T-helper 17 cell (primary cell): ENCODE measurements around the gene CAV1. TPM values are rescaled to one million over a fixed set of nuclear protein-coding genes. Genes with fewer than 3 reads are reported as not detected.

Experiments used
- ATAC-seq: fragments of 150-1000 bp; cut with Tn5 transposase; 2 replicates; pipeline ENCODE4 v1.10.0; 2021; ENCODE audit warnings: mild to moderate bottlenecking, moderate library complexity
- DNase-seq, 3 donors: peaks; one replicate each; pipeline versions ENCODE4 v3.0.0 to v3.0.0-alpha.2; 2020 to 2021
- H3K9me3 ChIP-seq: one replicate; pipeline ENCODE4 v1.7.0; 2013; ENCODE audit warnings: low read length, mild to moderate bottlenecking; ENCODE audit not compliant: control insufficient read depth, poor library complexity, severe bottlenecking
- H3K27ac Mint-ChIP-seq: one replicate; pipeline ENCODE4 v1.8.0; 2022; ENCODE audit warnings: mild to moderate bottlenecking, moderate library complexity, mixed read lengths
- H3K27me3 Mint-ChIP-seq: one replicate; pipeline ENCODE4 v1.8.0; 2022; ENCODE audit warnings: mixed read lengths
- H3K36me3 Mint-ChIP-seq: one replicate; pipeline ENCODE4 v1.8.0; 2022; ENCODE audit warnings: low read depth, mixed read lengths
- H3K4me1 Mint-ChIP-seq: one replicate; pipeline ENCODE4 v1.8.0; 2022; ENCODE audit warnings: mild to moderate bottlenecking, mixed read lengths
- H3K4me3 Mint-ChIP-seq: one replicate; pipeline ENCODE4 v1.8.0; 2022; ENCODE audit warnings: mild to moderate bottlenecking, moderate library complexity, mixed read lengths
- total RNA-seq, 4 donors: library from RNA in 2 of 4; stranded (reverse) in 2 of 4; gene quantifications; one replicate each; pipeline ENCODE4 v1.2.3 and lab custom pipeline; 2022 to 2026

CAV1 gene
- total RNA-seq, 2 donors from 2014 or later, result 0.30 to 0.57 TPM

- Mint-ChIP-seq H3K4me1 (peaks cover 30% of the 10 kb centered on the region), H3K4me3 (no peak overlapping the region), H3K27me3 (peaks cover 38% of the 10 kb centered on the region), H3K36me3 (peaks cover 2% of the 10 kb centered on the region), H3K27ac (peak overlapping the region; percentile 16)
- ATAC-seq (peak; percentile 58), DNase-seq (no peak)
- H3K9me3 ChIP-seq, result no peaks in the 10 kb centered on the region
Measured at GRCh38 chr7:116588641-116589594, 64.1 kb downstream of the CAV1 start.

- DNase-seq (no peak), ATAC-seq (peak; percentile 44)
- H3K27me3 Mint-ChIP-seq, result peaks cover 54% of the 10 kb centered on the region
- H3K36me3 Mint-ChIP-seq, result peaks cover 6% of the 10 kb centered on the region
- H3K27ac Mint-ChIP-seq, result no peak overlapping the region
- H3K4me1 Mint-ChIP-seq, result peaks cover 24% of the 10 kb centered on the region
- no peaks in the 10 kb centered on the region for H3K9me3 ChIP-seq
- peak overlapping the region; percentile 83 for H3K4me3 Mint-ChIP-seq
Measured at GRCh38 chr7:116591202-116592040, 66.6 kb downstream of the CAV1 start.

DNA sequence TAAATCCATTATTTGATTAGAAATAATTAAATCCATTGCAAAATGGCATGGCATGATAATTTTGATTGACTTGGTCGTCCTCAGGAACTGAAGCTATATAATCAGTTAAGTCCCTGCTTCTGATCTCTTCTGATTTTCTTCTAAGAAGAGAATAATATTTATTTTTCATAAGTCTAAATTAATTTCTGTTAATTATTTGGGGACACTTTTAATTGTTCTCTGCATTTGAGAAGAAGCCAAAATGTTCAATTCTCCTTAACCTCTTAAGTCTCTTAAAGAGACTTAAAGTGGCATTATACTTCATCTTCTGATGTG lies 67.2 kb downstream of the CAV1 start:
- DNase-seq, result no peak
- peaks cover 22% of the 10 kb centered on the region for H3K4me1 Mint-ChIP-seq
- no peak overlapping the region for H3K27ac Mint-ChIP-seq
- H3K36me3 Mint-ChIP-seq, result peaks cover 6% of the 10 kb centered on the region
- ATAC-seq, result no peak
- H3K9me3 ChIP-seq, result no peaks in the 10 kb centered on the region
- peaks cover 58% of the 10 kb centered on the region for H3K27me3 Mint-ChIP-seq
- peak overlapping the region; percentile 79 for H3K4me3 Mint-ChIP-seq

DNA sequence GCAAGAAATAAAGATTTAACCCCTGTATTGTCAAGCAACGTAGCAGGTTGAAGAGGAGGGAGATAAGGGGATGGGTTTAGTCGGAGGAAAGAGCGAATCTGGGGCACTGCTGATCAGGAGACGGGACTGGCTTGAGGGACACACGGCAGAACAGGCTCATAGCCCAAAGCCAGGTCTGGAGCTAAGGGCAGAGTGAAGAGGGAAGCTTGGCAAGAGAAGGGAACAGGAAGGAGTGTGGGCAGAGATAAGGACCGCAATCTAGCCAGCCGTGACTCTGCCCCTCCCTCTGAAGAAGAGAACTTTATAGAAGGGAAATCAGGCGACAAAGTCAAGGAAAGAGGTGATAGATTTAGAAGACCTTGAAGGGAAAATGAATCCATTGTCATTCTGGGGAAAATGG lies 67.6 kb downstream of the CAV1 start:
- DNase-seq, result no peak
- Mint-ChIP-seq H3K4me1 (peaks cover 22% of the 10 kb centered on the region), H3K4me3 (peak overlapping the region; percentile 79), H3K36me3 (peaks cover 6% of the 10 kb centered on the region), H3K27me3 (peaks cover 61% of the 10 kb centered on the region), H3K27ac (no peak overlapping the region)
- no peaks in the 10 kb centered on the region for H3K9me3 ChIP-seq
- ATAC-seq, result no peak

DNA sequence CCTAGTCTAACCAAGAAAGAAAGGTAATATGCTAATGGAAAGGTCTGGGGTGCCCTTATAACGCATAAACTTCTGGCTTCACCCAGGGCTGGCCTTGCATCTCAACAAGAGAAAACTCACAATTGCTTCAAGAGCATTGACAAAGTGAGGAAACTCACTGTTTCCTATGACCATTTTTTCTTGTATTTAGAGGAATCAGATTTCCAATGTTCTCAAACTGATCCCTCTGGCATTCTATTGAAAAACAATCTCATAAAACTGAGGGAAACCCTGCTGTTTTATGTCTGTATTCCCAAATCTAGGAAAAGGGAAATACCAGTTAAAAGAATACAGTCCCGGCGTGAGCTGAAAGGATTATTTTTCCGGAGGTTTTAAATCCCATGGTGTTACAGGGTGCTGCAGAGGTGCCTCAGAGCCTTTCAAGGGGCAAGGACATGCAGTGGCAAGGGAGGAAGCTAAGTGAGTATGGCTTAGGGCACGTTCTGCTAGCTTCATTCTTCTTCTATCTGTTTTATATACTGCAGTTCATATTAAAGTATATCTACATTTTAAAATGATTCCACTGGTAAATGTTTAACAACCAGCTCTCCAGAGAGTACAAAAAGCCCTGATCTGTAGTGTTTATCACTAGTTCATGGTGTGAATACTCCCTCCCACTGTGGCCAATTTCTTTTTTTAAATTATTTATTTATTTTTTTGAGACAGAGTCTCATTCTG lies 68.7 kb downstream of the CAV1 start:
- Mint-ChIP-seq H3K27me3 (peaks cover 71% of the 10 kb centered on the region), H3K27ac (no peak overlapping the region), H3K4me1 (peaks cover 15% of the 10 kb centered on the region), H3K4me3 (no peak overlapping the region), H3K36me3 (peaks cover 6% of the 10 kb centered on the region)
- DNase-seq, result no peak
- H3K9me3 ChIP-seq, result no peaks in the 10 kb centered on the region
- ATAC-seq, result no peak

GRCh38 chr7:116595063-116595462 lies 70.2 kb downstream of the CAV1 start:
- peaks cover 66% of the 10 kb centered on the region for H3K27me3 Mint-ChIP-seq
- peaks cover 12% of the 10 kb centered on the region for H3K4me1 Mint-ChIP-seq
- H3K4me3 Mint-ChIP-seq, result no peak overlapping the region
- no peak for DNase-seq
- no peak overlapping the region for H3K27ac Mint-ChIP-seq
- no peaks in the 10 kb centered on the region for H3K9me3 ChIP-seq
- peaks cover 6% of the 10 kb centered on the region for H3K36me3 Mint-ChIP-seq
- no peak for ATAC-seq

GRCh38 chr7:116597384-116597783 lies 72.5 kb downstream of the CAV1 start:
- no peak for ATAC-seq
- Mint-ChIP-seq H3K27me3 (peaks cover 62% of the 10 kb centered on the region), H3K4me3 (no peak overlapping the region)

GRCh38 chr7:116598278-116598677 lies 73.4 kb downstream of the CAV1 start:
- H3K36me3 Mint-ChIP-seq, result peaks cover 4% of the 10 kb centered on the region
- peaks cover 8% of the 10 kb centered on the region for H3K4me1 Mint-ChIP-seq
- no peak for ATAC-seq
- H3K27me3 Mint-ChIP-seq, result peaks cover 53% of the 10 kb centered on the region
- no peak for DNase-seq
- H3K9me3 ChIP-seq, result no peaks in the 10 kb centered on the region
- H3K27ac Mint-ChIP-seq, result no peak overlapping the region
- no peak overlapping the region for H3K4me3 Mint-ChIP-seq

More at GRCh38 chr7:116597384-116597783, 72.5 kb downstream of the CAV1 start:
- no peaks in the 10 kb centered on the region for H3K9me3 ChIP-seq
- H3K36me3 Mint-ChIP-seq, result peaks cover 4% of the 10 kb centered on the region
- DNase-seq, result no peak
- no peak overlapping the region for H3K27ac Mint-ChIP-seq
- H3K4me1 Mint-ChIP-seq, result peaks cover 13% of the 10 kb centered on the region

DNA sequence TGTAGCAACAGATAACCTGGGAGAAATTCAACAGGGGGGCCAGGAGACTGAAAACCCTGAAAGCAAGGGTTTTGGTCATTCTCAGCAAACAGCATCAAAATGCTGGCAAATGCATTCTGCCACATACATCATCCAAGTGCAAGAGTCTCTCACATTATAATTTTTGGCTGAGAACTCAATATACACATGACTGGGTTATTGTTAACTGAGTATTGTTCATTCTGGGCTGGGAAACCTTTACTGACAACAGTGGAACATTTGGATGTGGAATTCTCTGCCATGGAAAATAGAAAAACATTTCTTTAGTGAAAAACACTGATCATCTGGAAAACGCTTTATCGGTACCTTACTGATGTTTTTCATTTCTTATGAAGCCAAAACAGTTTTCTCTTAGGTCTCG lies 74.0 kb downstream of the CAV1 start:
- peaks cover 4% of the 10 kb centered on the region for H3K36me3 Mint-ChIP-seq
- no peaks in the 10 kb centered on the region for H3K9me3 ChIP-seq
- H3K27ac Mint-ChIP-seq, result no peak overlapping the region
- peaks cover 49% of the 10 kb centered on the region for H3K27me3 Mint-ChIP-seq
- H3K4me1 Mint-ChIP-seq, result peaks cover 8% of the 10 kb centered on the region
- ATAC-seq (no peak), DNase-seq (no peak)
- no peak overlapping the region for H3K4me3 Mint-ChIP-seq

DNA sequence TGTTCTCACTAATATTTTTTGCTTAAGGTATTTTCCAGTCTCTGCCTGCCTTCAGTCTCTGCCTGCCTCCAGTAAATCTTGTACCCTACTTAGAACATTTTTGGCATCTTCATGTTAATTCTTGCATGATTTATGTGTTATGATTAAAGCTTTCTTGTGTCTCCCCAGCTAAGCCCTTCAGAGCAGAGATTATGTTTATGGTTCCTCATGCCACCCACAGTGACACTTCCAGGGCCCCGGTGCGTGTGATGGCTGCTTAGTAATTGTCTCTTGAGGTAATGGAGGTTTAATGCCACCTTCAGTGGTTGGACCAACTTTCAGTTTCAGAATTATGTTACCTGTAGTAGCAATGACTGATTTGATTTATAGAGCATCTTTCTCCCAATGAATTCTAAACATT lies 76.6 kb downstream of the CAV1 start:
- H3K4me1 Mint-ChIP-seq, result peaks cover 8% of the 10 kb centered on the region
- ATAC-seq, result no peak

DNA sequence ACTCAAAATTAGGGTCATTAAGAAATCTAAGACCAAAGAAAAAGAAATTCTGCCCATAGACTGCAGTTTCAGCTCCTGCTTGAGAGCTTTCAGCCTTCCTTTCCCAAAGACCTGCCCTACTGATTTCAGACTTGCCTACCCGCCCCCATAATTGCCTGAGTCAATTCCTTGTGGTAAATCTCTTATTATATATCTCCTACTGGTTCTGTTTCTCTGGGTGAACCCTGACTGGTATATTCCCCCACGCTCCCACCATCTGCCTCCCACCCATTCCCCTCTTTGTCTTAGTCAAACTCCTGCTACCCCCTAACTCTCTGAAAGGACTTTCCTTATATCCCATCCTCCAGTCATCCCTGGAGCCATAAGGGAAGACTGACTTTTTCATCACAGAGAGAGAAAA lies 82.5 kb downstream of the CAV1 start:
- H3K27ac Mint-ChIP-seq, result no peak overlapping the region
- no peaks in the 10 kb centered on the region for H3K36me3 Mint-ChIP-seq
- H3K4me3 Mint-ChIP-seq, result no peak overlapping the region
- ATAC-seq (no peak), DNase-seq (no peak)
- H3K9me3 ChIP-seq, result no peaks in the 10 kb centered on the region
- peaks cover 46% of the 10 kb centered on the region for H3K27me3 Mint-ChIP-seq
- peaks cover 3% of the 10 kb centered on the region for H3K4me1 Mint-ChIP-seq

More for the DNA sequence above, 76.6 kb downstream of the CAV1 start:
- no peaks in the 10 kb centered on the region for H3K9me3 ChIP-seq
- Mint-ChIP-seq H3K27ac (no peak overlapping the region), H3K27me3 (peaks cover 26% of the 10 kb centered on the region), H3K36me3 (no peaks in the 10 kb centered on the region), H3K4me3 (no peak overlapping the region)
- no peak for DNase-seq

DNA sequence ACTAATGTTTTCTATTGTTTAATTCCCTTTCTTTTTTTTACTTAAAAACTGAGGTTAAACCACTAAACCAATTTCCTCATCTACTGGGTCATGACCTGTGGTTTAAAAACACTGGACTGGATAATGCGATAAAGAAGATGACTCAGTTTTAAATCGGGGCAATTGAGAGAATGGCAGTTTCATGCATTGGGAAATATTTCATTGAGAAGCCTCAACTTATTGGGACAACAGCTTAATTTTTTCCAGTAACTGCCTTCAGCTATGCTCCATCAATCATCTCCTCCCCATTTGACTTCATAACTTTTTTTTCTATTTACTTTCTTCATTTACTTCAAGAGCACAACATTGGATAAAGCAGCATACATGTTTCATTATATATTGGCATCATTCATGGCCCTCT lies 85.4 kb downstream of the CAV1 start:
- Mint-ChIP-seq H3K4me1 (peaks cover 3% of the 10 kb centered on the region), H3K27me3 (peaks cover 70% of the 10 kb centered on the region), H3K27ac (no peak overlapping the region), H3K36me3 (no peaks in the 10 kb centered on the region), H3K4me3 (no peak overlapping the region)
- DNase-seq (no peak), ATAC-seq (no peak)
- H3K9me3 ChIP-seq, result no peaks in the 10 kb centered on the region

DNA sequence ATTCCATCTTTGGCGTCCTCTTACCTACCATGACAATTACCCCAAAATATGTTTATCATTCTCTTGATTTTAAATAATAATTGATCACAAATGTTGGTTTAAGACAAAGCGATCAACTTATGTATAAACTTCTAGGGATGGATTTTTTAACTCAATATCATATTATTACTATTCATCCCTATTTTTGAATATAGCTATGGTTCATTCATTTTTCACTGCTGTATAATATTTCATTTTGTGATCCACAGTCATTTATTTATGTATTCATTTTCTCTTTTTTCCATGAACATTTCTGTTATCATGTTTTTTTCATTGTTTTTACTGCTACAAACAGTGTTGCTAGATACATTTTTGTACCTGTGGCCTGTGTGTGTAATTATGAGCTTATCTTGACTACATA lies 85.9 kb downstream of the CAV1 start:
- Mint-ChIP-seq H3K4me3 (no peak overlapping the region), H3K36me3 (no peaks in the 10 kb centered on the region), H3K4me1 (peaks cover 3% of the 10 kb centered on the region), H3K27me3 (peaks cover 73% of the 10 kb centered on the region), H3K27ac (no peak overlapping the region)
- no peak for ATAC-seq
- no peak for DNase-seq
- no peaks in the 10 kb centered on the region for H3K9me3 ChIP-seq
